Measurements from ENCODE around the gene DHODH. TPM values are rescaled to one million over a fixed set of nuclear protein-coding genes. Genes with fewer than 3 reads are reported as not detected.

DHODH gene
- total and polyA plus RNA-seq, 10 donors: 3.3 to 9.9 (median 6.4) TPM

- 76 to 89% (median 79%) methylated on average over 7 of the region's 7 CpGs for WGBS, 5 donors
- no peak overlapping the region for H3K27ac ChIP-seq
- no peak for DNase-seq
- no peaks in the 10 kb centered on the region for H3K9me3 ChIP-seq
- H3K4me1 ChIP-seq: no peaks in the 10 kb centered on the region
- H3K4me3 ChIP-seq: no peak overlapping the region
- TF ChIP-seq CTCF (IDR thresholded peaks at IDR 0.05 in 8 of 11, conservative IDR thresholded peaks at IDR 0.05 in 3 of 11): no peak
- no peak for TF ChIP-seq POLR2A (IDR thresholded peaks at IDR 0.05)
- no peak for TF ChIP-seq POLR2AphosphoS5 (IDR thresholded peaks at IDR 0.05)
- H3K36me3 ChIP-seq: peaks cover 0 to 44% (median 17%) of the 10 kb centered on the region in 6 donors
- no peaks in the 10 kb centered on the region for H3K27me3 ChIP-seq (replicated peaks in 1 of 7)
- intact Hi-C loops (cut with DNase I; ENCODE audit: low total_unique reads): no loop called here
These were observed 21.2 kb downstream of the DHODH start for GRCh38 chr16:72029567-72030271.

DNA sequence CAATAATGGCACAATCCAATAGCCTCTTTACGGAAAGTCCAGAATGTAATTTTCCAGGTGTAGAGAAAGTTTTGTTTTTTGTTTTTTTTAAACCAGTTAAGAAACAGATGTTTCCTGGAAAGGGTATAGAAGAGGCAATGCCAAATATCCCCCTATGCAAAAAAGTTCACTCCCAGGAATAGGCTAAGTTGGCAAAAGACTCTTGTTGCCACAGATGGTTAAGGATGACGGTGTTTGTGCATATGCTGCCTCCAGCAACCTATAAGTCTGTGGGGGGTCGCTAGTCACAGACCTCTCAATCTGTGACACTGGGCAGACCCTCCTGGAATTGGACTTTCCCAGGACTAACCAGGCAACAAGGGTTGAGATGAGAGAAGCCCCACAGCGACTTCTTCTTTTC lies 24.9 kb downstream of the DHODH start:
- Histone ChIP-seq H3K27ac (no peak overlapping the region), H3K4me3 (no peak overlapping the region), H3K36me3 (peaks cover 0 to 22% (median 0%) of the 10 kb centered on the region in 6 donors), H3K4me1 (no peaks in the 10 kb centered on the region), H3K27me3 (replicated peaks in 1 of 7) (no peaks in the 10 kb centered on the region), H3K9me3 (no peaks in the 10 kb centered on the region)
- no peak for TF ChIP-seq POLR2AphosphoS5 (IDR thresholded peaks at IDR 0.05)
- TF ChIP-seq POLR2A (IDR thresholded peaks at IDR 0.05): no peak
- no peak for TF ChIP-seq CTCF (IDR thresholded peaks at IDR 0.05 in 8 of 11, conservative IDR thresholded peaks at IDR 0.05 in 3 of 11)
- intact Hi-C loops (cut with DNase I; ENCODE audit: low total_unique reads): no loop called here
- WGBS, 5 donors: 69 to 94% (median 81%) methylated on average over 4 of the region's 4 CpGs
- no peak for DNase-seq

GRCh38 chr16:72036098-72036497 lies 27.6 kb downstream of the DHODH start:
- no peaks in the 10 kb centered on the region for H3K27me3 ChIP-seq (replicated peaks in 1 of 7)
- intact Hi-C loops (cut with DNase I; ENCODE audit: low total_unique reads): no loop called here
- H3K27ac ChIP-seq: no peak overlapping the region
- DNase-seq: no peak
- peaks cover 0 to 31% (median 0%) of the 10 kb centered on the region in 6 donors for H3K36me3 ChIP-seq
- no peaks in the 10 kb centered on the region for H3K4me1 ChIP-seq
- H3K9me3 ChIP-seq: no peaks in the 10 kb centered on the region
- TF ChIP-seq CTCF (IDR thresholded peaks at IDR 0.05 in 8 of 11, conservative IDR thresholded peaks at IDR 0.05 in 3 of 11) (no peak), POLR2AphosphoS5 (IDR thresholded peaks at IDR 0.05) (no peak), POLR2A (IDR thresholded peaks at IDR 0.05) (no peak)
- 83 to 90% (median 88%) methylated on average over 5 of the region's 5 CpGs for WGBS, 5 donors
- H3K4me3 ChIP-seq: no peak overlapping the region

DNA sequence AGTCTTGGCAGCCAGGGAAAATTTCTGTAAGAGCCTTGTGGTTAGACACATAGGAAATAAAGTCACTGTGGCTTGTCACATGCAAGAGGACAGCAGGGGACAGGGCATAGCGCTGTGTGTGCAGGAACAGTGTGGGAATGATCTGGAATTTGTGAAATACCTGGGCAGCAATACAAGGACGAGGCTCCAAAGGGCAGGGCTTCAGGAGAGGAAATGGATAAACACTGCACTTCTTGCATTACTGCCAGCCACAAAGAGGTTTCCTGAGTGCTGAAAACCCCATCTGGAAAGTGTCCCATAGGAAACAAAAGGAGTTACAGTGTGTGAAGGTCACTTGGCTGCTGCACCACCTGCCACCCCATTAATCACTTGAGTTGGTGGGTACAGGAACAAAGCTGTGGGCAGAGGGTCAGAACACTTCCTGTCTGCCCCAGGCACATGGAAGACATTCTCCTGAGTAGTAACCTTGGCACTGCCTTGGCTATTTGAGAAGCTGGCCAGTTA lies 33.7 kb downstream of the DHODH start:
- H3K36me3 ChIP-seq: peaks cover 0 to 43% (median 5%) of the 10 kb centered on the region in 6 donors
- no peak for TF ChIP-seq POLR2A (IDR thresholded peaks at IDR 0.05)
- TF ChIP-seq POLR2AphosphoS5 (IDR thresholded peaks at IDR 0.05): peak in 2 of 3 donors; percentile 25 to 74
- TF ChIP-seq CTCF (IDR thresholded peaks at IDR 0.05 in 8 of 11, conservative IDR thresholded peaks at IDR 0.05 in 3 of 11): no peak
- peaks cover 0 to 18% (median 7%) of the 10 kb centered on the region in 6 donors for H3K4me1 ChIP-seq
- H3K9me3 ChIP-seq: peaks cover 0 to 5% (median 0%) of the 10 kb centered on the region in 8 donors
- H3K27ac ChIP-seq: peak overlapping the region in 5 of 8 donors; percentile 30 to 53 (median 50)
- no peak for DNase-seq
- no peaks in the 10 kb centered on the region for H3K27me3 ChIP-seq (replicated peaks in 1 of 7)
- 17 to 54% (median 31%) methylated on average over 2 of the region's 2 CpGs for WGBS, 5 donors
- intact Hi-C loops (cut with DNase I; ENCODE audit: low total_unique reads): no loop called here
- H3K4me3 ChIP-seq: no peak overlapping the region
